Measurements from ENCODE around the gene KIF12.

GRCh38 chr9:114099669-114100270, 678 bp upstream of the KIF12 start:
- TF ChIP-seq POLR2A (IDR thresholded peaks at IDR 0.05) (no peak), CTCF (IDR thresholded peaks at IDR 0.05) (no peak), EP300 (IDR thresholded peaks at IDR 0.05) (no peak)

Data from ovary (tissue), 3 donors.